ENCODE data around the gene ZNF775.

Gene ZNF775

DNA sequence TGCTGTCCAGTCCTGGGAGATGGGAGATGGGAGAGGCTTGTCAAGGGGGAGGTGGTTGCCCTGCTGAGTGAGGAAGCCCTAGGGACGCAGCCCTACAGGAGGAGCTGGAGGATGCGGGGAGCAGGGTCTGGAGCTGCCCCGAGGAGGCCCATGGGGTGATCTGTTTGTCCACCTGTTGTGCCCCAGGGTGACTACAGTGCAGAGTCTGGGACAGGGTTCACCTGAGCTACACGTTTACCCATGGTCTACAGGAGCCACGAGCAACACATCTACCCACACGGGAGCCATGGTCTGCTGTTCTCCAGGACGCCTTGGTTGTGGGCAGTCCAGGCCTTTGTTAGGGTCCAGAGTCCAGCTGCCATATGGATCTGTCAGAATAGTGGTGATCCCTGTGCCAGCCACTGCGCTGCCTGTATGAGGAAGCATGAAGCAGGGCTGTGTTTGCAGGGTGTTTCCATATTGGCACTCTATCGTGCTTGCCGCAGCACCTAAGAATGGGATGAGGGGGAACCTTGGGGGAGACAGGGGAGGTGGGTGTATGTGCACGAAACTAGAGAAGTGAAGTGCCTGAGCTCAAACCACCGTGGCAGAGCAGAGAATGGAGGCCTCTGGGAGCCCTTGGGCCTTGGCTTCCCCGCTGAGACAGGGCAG, 23.7 kb downstream of the ZNF775 start:
- no peak for DNase-seq

DNA sequence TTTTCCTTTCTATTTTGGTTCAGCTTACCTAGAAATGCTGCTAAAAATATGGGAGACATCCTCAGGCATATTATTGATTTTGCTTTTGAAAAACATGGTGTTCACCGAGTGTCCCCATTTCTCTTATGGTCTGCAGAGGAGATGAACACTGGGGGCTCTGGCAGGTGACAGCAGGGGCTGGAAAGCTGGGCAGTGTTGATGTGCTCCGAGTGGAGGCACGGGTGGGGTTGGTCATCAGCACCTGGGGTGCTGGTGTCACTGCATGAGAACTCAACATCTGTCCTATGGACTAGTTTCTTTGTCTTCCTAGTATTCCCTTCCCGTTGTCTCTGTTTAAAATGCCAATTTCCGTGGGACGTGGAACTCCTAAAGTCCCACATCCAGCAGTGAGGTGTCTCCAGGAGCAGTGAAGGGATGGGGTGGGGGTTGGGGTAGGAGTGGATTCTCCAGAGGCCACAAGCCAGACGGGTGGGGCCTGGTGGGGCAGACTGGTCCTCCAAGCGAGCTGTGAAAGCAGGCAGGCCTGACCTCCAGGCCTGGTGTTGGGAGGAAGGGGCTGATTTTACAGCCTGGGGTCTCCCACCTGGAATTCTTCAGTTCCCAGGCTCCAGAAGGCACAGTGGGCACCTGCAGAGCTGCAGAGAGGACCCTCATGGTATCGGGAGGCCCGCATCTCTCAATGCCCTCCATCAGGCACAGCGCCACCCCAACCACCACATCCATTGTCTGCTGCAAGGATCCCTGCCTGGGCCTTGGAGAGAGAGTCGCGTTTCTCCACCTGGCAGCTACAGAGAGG, 24.4 kb downstream of the ZNF775 start:
- no peak for DNase-seq

DNA sequence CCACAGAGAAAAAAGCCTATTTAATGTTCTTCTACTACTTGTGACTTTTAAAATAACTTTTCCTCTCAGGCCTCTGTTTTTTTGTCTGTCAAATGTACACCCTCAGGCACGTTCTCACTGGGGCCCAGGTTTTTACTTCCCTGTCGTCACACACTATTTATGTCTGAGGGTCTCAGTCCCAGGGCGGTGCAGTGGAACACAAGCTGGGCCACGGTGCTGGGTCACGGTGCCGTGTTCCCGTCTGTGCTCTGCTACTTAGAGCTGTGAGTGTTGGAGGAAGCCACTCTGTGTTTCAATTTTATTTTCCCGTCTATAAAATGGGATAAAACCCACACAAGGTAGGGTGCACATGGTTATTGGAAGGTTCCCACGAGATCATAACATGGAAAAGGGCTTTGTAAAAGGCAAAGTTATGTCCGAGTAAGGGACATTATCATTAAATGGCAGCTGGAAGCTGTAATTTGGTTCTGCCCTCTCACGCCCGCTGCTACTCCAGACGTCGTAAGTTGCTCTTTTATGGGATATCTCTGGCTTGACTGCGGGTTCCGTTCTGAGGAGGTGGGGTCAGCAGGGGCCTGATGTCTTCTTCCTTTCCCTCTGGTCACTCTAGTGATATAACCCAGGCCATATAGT, 25.2 kb downstream of the ZNF775 start:
- no peak for DNase-seq

DNA sequence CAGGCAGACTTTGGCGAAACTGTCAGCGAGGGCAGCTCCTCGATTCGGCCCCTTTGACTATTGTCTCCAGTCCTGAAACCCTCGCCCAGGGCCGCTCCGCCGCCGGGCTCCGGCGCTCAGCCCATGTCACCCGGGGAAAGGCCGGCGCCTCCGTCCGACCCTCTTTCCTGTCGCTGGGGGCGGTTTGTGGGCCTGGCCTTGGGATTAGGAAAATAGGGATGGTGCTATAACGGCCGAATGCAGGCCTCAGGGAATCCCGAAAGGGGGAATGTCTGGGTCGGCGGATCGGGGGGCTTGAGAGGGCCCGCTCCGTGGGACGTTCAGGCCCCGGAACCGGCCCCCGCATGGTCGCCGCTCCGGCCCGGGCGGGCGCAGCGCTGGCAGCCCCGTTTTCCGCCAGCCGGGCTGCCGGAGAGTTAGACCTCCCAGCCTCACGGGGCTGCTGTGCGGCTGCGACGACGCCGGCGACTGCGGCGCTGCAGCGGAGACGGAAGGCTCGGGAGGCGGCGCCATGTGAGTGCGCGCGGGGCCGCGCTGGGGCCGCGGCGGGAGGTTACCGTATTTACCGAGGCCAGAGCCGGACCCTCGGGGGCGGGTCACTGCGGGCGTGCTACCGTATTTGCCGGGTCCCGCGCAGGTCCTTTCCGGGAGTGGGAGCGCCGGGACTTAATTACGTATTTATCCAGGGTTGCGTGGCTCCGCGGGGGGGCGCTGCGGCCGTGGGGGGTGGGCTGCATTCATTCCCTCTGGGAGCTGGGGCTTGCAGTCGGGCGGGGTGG, 25.9 kb downstream of the ZNF775 start:
- DNase-seq = no peak

DNA sequence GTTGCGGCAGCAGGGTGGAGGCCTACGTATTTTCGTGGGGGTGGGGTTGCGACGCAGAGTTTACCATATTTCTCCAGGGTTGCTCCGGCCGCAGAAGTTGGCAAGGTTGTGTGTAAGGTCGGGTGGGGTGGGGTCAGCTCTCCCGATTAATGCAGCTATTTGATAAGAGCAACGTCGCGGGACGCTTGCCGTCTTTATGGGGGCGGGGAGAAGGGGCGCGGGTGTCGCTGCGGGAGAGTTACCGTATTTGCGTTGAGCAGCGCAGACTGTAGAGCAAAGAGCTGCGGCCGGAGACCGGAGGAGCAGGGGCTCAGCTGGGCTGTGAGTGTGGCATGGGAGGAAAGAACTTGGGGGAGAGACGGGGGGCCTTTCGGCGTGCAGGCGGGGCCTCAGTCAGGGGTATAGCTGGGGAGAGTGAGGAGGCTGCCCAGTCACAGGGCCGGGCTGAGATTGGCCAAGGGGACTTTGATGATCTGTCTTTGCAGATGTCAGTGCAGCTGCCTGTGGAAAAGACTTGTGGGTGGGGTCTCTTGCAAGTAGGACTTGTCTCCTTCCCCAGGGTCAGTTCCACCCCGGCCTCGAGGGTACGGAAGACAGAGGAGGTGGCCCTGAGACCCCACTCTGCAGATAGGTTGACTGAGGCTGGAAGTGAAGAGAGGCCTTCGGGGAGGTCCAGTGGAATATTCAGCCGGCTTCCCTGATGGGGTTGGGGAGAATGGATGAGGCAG, 26.6 kb downstream of the ZNF775 start:
- DNase-seq = no peak

DNA sequence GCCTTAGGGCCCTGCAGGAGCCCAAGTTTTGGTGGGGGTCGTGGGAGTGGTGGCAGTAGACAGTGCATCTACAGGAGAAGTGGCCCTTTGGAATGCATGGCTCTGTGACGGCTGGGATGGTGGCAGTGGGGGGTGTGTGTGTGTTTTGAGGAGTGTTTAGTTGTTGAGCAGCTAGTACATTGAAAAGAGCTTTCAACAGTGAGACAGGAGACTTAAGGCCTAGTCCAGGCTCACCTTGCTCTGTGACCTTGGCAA, 27.1 kb downstream of the ZNF775 start:
- no peak for DNase-seq

DNA sequence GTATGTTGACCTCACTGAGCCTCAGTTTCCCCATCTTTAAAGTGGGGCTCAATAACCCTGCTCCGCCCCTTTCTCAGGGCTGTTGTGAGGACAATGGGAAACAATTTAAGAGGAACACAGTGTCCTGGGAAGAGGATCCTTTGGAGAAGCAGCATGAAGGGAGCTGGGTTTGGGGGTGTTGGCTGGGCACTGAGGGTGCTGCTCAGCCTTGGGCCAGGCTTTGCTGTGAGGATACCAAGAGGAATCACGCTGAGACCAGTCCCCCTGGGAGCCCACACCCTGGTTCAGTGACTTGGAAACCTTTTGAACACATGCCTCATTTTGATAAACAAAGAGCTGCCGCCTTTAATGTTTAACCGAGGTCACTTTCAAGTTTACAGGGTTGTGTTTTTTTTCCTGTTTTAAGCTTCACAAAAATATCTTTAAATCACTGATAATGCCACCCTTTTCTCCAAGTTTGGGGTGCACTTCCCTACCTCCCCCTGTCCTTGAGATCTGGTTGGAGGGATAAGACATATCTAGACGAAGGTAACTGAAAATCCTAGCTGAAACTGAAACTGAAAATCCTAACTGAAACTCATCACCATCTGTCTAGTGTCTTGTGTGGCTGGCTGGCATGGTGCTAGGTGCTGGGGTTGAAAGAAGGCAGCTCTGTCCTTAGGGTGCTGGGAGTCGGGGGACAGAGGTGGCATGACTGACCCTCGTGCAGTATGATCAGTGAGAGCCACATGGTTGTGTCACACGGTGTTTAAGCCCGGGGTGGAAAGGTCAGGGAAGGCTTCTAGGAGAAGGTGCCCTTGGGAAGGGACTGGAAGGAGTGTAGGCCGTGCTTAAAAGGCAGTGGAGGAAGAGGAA, 27.7 kb downstream of the ZNF775 start:
- no peak for DNase-seq

DNA sequence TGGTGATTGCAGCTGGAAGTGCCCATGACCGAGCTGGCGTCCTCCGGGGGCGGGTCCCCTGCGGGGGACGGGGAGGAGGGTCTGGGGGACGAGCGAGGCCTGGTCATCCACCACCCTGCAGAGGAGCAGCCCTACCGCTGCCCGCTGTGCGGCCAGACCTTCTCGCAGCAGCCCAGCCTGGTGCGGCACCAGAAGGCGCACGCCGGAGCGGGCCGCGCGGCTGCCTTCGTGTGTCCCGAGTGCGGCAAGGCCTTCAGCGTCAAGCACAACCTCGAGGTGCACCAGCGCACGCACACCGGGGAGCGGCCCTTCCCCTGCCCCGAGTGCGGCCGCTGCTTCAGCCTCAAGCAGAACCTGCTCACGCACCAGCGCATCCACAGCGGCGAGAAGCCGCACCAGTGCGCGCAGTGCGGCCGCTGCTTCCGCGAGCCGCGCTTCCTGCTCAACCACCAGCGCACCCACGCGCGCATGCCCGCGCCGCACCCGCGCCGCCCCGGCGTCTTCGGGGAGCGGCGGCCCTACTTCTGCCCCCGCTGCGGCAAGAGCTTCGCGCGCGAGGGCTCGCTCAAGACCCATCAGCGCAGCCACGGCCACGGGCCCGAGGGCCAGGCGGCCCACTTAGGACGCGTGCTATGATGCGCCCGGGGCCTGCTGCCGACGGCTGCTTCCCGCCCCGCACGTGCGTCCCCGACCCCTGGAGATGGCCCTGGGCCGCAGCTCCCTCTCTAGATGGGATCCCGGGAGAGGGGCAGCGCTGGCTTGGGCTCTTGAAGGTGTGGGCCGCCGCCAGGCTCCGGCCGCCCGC, 28.7 kb downstream of the ZNF775 start:
- no peak for DNase-seq

DNA sequence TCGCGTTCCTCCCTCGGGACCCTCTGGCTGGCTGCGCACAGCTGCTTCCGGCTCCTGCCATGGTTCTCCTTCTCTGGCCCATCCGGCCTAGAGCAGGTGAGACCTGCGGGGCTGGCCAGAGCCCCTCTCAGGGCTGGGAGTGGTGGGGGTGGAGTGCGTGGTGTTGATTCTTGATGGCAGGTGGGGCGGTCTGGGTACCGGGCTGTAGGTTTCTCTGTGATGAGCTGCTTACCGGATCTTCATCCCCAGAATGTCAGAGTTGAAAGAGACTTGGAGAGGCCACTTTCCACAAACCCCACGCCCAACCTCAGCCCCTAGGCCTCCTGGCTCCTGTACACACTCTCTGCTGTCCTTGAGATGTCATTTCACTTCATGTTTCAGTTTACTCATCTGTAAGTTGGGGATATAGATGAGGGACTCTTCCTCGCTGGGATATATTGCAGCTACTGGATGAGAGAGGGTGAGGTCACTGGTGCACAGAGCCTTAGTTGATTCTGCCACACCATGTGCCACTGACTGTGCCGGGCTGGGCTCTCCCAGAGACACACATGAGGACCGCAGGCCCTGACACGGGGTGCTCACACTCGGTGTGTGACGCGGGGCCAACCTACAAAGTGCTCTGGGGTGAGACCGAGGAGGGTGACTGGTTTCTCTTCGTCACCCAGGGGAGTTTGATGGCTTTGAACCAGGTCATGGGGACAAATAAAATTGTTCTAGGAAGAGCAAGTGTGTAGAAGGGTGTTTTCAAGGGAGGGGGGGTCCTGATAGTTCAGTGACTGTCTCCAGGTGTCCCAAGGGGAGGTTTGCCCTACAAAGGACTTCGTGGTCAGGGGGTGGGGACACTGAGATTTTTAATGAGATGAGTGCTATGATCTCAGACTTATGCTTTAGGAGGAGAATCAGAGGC, 29.5 kb downstream of the ZNF775 start:
- no peak for DNase-seq

DNA sequence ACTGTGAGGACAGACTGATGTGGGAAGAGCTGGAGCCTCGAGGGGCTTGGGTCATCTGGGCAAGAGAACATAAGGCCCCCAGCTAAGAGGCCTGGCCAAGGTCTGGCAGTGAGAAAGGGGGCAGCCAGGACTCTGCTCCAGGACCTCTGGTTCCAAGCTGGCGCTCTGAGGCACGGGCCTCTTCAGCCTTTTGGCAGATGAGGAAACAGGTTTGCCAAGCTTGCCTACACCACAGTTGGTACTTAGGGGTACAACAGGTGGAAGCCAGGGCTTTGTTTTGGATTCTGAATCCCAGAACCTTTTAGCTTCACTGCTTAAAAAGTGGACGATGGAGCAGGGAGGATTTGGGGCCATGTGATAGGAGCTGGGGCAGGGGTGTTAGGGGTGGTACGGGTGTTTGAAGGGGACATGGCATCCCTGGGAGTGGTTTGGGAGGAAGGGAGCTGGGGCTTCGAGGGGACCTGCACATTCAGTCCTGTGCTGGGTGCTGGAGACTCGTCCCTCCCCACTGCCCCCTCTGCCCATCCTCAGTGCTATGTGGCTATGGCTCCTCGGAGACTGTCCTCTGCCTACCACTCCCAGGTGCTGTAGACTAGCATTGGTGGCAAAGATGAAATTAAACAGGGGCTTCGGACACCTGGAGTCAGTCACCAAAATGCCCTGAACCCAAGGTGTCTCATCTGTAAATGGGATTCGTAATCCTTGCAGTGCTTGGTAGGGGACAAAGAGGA, 30.3 kb downstream of the ZNF775 start:
- DNase-seq = no peak

DNA sequence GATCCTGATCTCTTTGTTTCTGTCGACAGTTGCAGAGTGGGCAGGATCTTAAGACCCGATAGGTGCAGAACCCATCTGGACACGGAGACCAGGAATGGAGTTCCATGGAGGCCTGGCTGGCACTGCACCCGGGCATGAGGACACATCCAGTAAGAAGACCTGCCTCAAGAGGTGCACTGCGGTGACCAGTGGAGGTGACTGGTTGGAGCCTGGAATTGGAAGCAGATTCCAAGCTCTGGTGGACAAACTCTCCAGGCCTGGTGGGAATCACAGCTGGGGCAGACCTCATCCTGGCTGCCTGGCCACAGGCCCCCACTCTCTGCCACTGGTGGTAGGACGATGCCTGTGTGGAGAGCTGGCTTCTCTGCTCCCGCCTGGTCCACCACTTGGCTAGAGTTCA, 31.0 kb downstream of the ZNF775 start:
- no peak for DNase-seq

DNA sequence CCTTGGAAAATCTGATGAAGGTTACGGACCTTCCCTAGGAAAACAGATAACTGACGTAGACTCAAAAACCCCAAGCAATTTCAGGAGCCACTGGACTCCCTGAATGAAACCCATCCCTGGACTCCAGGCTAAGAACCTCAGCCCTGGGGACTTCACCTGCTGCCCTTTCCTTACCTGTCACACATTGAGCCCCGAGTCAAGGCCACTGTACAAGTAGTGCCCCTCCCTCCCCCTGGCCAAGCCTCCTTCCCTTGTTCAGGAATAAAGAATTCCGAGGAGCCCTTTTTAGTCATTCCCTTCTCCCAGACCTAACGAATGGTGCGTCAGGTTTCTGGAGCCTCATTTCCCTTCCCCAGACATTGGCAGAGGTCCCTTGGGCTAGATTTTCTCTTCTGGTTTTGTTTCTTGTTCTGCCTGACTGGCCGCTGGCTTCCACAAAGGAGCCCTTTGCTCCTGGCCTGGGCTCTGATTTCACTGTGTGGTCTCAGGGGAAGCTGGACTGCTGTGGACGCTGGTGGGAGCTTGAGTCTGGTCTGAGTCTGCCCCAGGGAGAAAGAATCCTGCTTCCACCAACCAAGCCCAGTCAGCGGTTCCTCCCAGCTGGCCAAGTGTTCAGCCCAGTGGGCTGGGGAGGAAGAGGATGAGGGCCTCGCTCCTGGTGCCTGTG, 31.7 kb downstream of the ZNF775 start:
- DNase-seq = no peak

DNA sequence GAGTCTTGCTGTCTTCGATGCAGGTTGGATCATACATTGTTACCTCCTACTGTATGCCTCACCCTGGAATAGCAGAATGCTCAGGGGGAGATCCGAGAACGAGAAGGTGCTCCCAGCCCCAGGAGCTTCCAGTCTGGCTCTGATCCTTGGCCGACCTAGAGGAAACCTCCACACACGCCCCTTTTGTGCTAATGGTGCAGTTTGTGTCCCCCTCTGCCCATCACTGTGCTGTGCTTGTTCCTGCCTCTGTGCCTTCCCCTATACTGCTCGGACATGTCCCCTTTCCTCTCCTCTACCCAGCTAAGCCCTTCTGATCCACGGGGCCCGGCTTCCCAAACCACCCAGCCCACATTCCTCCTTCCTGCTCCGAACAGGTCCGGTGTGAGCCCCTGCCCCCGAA, 32.5 kb downstream of the ZNF775 start:
- DNase-seq = no peak

DNA sequence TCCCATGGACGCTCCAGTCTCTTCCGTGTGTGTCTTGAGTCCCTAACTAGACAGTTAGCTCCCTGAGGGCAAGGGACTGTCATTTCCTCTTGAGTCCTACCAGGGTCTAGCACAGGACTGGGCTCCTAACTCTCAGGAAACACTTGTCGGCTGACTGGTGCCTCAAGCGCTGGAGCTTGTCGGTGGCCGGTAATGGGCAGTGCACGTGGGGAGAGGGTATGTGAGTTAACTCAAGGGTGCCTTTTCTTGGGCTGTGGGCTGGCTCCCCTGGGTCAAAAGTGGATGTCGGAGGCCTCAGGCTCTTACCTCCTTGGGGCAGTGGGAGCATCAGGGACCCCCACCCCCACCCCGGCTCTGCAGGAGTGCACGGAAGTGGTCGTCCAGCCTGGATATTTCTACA, 32.9 kb downstream of the ZNF775 start:
- DNase-seq = no peak

DNA sequence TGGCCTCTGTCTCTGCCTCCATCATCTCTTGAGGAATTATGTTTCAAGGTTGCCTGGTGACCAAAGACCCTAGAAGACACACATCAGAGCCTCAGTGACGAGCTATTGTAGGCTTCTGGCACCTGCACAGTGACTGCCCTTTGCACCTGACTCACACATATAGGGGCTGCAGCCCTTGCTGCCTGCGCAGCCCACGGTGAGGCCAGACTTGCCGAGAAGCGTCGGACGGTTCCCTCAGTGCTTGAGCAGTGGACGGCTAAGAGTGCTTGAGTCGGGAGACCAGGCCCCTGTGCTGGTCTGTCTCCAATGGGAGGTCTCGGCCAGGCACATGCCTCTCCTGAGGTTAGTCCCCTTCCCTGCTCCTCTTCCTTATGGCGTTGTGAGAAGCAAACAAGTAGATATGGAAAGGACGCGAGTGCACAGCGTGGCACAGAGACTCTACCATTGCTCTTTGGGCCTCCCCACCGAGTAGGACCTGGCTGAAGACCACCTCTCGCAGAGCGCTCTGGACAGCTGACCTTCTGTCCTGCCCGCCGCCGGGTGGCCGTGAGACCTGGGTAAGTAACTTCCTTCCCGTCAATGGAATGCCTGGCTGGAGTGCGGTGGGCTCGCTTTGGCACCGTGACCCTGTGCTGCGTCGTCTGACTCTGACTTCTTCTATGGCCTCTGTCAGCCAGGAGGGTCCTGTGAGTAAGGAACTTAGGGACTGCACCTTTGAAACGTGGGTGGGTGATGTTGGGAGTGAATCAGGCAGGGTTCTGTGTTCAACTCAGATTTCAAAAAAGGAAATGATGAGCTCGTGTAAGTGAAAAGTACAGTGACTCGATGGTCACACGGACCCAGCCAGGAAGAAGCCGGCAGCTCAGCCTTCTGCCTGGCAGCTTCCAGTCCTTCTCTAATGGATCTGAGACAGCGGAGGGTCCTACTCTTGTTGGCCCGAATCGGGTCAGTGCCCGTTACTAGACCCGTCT, 33.7 kb downstream of the ZNF775 start:
- no peak for DNase-seq

DNA sequence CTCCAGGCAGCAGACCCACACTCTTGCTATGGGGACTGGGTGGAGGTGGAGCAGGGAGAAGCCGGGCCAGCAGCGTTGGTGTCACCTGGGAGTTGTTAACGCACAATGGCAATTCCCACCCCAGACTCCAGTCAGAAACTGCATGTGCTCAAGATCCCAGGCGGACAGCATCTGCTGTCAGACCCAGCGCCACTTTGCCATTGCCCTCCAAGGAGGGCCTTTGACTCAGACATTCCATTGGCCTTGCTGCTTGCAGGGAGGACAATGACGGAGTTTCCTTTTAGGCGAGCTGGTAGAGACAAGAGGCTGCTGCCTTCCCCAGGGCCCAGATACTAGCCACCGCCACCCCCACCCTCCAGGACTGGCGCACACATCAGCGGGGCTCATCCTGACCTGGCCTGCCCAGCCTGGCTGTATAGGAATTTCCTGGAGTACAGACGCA, 34.5 kb downstream of the ZNF775 start:
- no peak for DNase-seq
